Kidney epithelial cell (primary cell): ENCODE data around the gene PAQR4. TPM values are rescaled to one million over a fixed set of nuclear protein-coding genes. Genes with fewer than 3 reads are reported as not detected.

Experiments
- DNase-seq: peaks from one replicate; pipeline ENCODE4 v3.0.0-alpha.2; 2010; ENCODE audit warnings: low read depth
- H3K27me3 ChIP-seq: 2 replicates; pipeline ENCODE4 v1.6.0; 2011; ENCODE audit warnings: low read length; ENCODE audit not compliant: control insufficient read depth, insufficient read depth
- H3K36me3 ChIP-seq: 2 replicates; pipeline ENCODE4 v1.5.1; 2011; ENCODE audit warnings: low read length; ENCODE audit not compliant: control insufficient read depth, insufficient read depth
- H3K4me3 ChIP-seq: 2 replicates; pipeline ENCODE4 v1.5.1; 2011; ENCODE audit warnings: low read depth, mild to moderate bottlenecking, control low read depth, low read length
- CTCF ChIP-seq: IDR thresholded peaks from 2 replicates; pipeline ENCODE4 v1.5.1; 2011; ENCODE audit warnings: mild to moderate bottlenecking, moderate library complexity, low read length, control low read depth, inconsistent platforms; ENCODE audit not compliant: insufficient read depth, poor library complexity, severe bottlenecking
- total RNA-seq: library from RNA; depleted of rRNA; stranded (reverse); fragments of >200 nt; gene quantifications from 2 replicates; pipeline ENCODE4 v1.2.3, GENCODE V29; 2015

The PAQR4 gene
- total RNA-seq, 1 donor from 2014 or later: 15.2 TPM

- DNase-seq: no peak
- Histone ChIP-seq H3K27me3 (peaks cover 5% of the 10 kb centered on the region), H3K36me3 (no peaks in the 10 kb centered on the region), H3K4me3 (peak overlapping the region; percentile 38)
- TF ChIP-seq CTCF: no peak
These were observed 48.2 kb downstream of the PAQR4 start for GRCh38 chr16:3017344-3017743.

- TF ChIP-seq CTCF: peak; percentile 74
- Histone ChIP-seq H3K4me3 (peak within 1 kb of the TSS; percentile 38), H3K36me3 (no peaks in the 10 kb centered on the region), H3K27me3 (peaks cover 2% of the 10 kb centered on the region)
- DNase-seq: no peak
These were observed 48.8 kb downstream of the PAQR4 start, which contains the start of gene CLDN6 for GRCh38 chr16:3017794-3018506. TSS of gene CLDN6 (minus strand) at chr16:3018183. CDS start at chr16:3016021, 2,162 bp downstream.

- no peak for DNase-seq
- no peaks in the 10 kb centered on the region for H3K27me3 ChIP-seq
- no peak for TF ChIP-seq CTCF
These were observed 50.6 kb downstream of the PAQR4 start for GRCh38 chr16:3019594-3020246.

GRCh38 chr16:3020247-3020603, 51.1 kb downstream of the PAQR4 start, which contains the start of gene TNFRSF12A:
TSS of gene TNFRSF12A (plus strand) at chr16:3020368. CDS start at chr16:3020398, 30 bp downstream.
- DNase-seq: no peak
- Histone ChIP-seq H3K4me3 (peak within 1 kb of the TSS; percentile 88), H3K27me3 (no peaks in the 10 kb centered on the region), H3K36me3 (no peaks in the 10 kb centered on the region)
- no peak for TF ChIP-seq CTCF

More at GRCh38 chr16:3019594-3020246, 50.6 kb downstream of the PAQR4 start:
- peak overlapping the region; percentile 88 for H3K4me3 ChIP-seq
- no peaks in the 10 kb centered on the region for H3K36me3 ChIP-seq

GRCh38 chr16:3020604-3021448, 51.7 kb downstream of the PAQR4 start:
- DNase-seq: no peak
- Histone ChIP-seq H3K36me3 (no peaks in the 10 kb centered on the region), H3K27me3 (no peaks in the 10 kb centered on the region), H3K4me3 (peak overlapping the region; percentile 88)
- TF ChIP-seq CTCF: no peak
